Stimulated activated naive CD8-positive, alpha-beta T cell treated with anti-CD3 and anti-CD28 coated beads, Interleukin-15, Interleukin-2, amounts not matched to agents 100 ng/mL and 50 ng/mL, for 24 hours (primary cell): ENCODE data around the gene VSIR.

Source experiments
- H3K27ac Mint-ChIP-seq: one replicate; pipeline ENCODE4 v1.8.0; 2021; ENCODE audit warnings: mild to moderate bottlenecking, mixed read lengths
- H3K27me3 Mint-ChIP-seq: one replicate; pipeline ENCODE4 v1.8.0; 2021; ENCODE audit warnings: mixed read lengths
- H3K36me3 Mint-ChIP-seq: one replicate; pipeline ENCODE4 v1.8.0; 2021; ENCODE audit warnings: low read depth, mixed read lengths
- H3K4me1 Mint-ChIP-seq: one replicate; pipeline ENCODE4 v1.8.0; 2021; ENCODE audit warnings: low read depth, mixed read lengths
- H3K4me3 Mint-ChIP-seq: one replicate; pipeline ENCODE4 v1.8.0; 2021; ENCODE audit warnings: mild to moderate bottlenecking, mixed read lengths
- H3K9me3 Mint-ChIP-seq: one replicate; pipeline ENCODE4 v1.8.0; 2021; ENCODE audit warnings: mixed read lengths

Gene VSIR

GRCh38 chr10:71752391-71753090 lies 20.8 kb downstream of the VSIR start:
- peaks cover 67% of the 10 kb centered on the region for H3K36me3 Mint-ChIP-seq
- H3K4me3 Mint-ChIP-seq, result no peak overlapping the region
- no peaks in the 10 kb centered on the region for H3K9me3 Mint-ChIP-seq
- H3K27ac Mint-ChIP-seq, result peak overlapping the region; percentile 86
- no peaks in the 10 kb centered on the region for H3K27me3 Mint-ChIP-seq
- peaks cover 96% of the 10 kb centered on the region for H3K4me1 Mint-ChIP-seq

GRCh38 chr10:71751515-71752224 lies 21.6 kb downstream of the VSIR start:
- no peaks in the 10 kb centered on the region for H3K27me3 Mint-ChIP-seq
- peak overlapping the region; percentile 86 for H3K27ac Mint-ChIP-seq
- peaks cover 96% of the 10 kb centered on the region for H3K4me1 Mint-ChIP-seq
- H3K9me3 Mint-ChIP-seq, result no peaks in the 10 kb centered on the region
- no peak overlapping the region for H3K4me3 Mint-ChIP-seq
- H3K36me3 Mint-ChIP-seq, result peaks cover 63% of the 10 kb centered on the region

- Mint-ChIP-seq H3K4me1 (peaks cover 96% of the 10 kb centered on the region), H3K36me3 (peaks cover 56% of the 10 kb centered on the region), H3K27me3 (no peaks in the 10 kb centered on the region), H3K4me3 (peak overlapping the region; percentile 28), H3K9me3 (no peaks in the 10 kb centered on the region), H3K27ac (peak overlapping the region; percentile 97)
These were observed 22.3 kb downstream of the VSIR start for GRCh38 chr10:71750986-71751385.

DNA sequence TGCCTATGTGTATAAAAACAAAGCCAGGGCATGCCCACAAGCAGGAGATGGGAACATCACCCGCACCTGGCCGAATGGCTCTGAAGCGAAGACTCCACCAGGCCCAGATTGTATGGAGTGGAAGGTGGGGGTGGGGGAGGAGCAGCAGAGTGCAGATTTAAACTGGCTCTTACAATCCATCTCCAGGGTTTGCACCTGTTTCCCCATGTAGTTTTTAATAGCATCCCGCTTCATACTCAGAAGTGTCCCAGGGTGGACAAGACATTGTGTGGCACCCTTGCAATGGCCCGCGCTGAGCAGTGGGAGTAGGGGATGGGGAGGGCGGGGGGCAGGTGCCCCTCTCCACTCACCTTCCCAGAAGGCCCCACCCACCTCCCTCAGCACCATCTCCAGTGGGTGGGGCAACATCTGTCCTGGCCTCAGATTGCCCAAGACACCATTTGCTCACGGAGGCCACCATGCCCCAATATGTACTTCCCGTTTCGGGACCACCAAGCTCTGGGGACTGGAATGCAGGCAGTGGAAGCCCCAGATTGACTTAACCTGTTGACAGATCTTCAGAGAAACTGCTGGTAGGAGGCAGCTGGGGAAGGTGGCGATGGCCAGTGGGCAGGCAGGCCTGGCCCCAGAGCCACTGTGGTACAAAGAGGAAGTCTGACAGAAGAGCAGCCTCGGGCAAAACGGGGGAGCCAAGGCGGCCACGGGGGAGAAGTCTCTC lies 23.0 kb downstream of the VSIR start:
- Mint-ChIP-seq H3K4me3 (peak overlapping the region; percentile 28), H3K27ac (peak overlapping the region; percentile 97), H3K4me1 (peaks cover 96% of the 10 kb centered on the region), H3K9me3 (no peaks in the 10 kb centered on the region), H3K36me3 (peaks cover 55% of the 10 kb centered on the region), H3K27me3 (no peaks in the 10 kb centered on the region)

DNA sequence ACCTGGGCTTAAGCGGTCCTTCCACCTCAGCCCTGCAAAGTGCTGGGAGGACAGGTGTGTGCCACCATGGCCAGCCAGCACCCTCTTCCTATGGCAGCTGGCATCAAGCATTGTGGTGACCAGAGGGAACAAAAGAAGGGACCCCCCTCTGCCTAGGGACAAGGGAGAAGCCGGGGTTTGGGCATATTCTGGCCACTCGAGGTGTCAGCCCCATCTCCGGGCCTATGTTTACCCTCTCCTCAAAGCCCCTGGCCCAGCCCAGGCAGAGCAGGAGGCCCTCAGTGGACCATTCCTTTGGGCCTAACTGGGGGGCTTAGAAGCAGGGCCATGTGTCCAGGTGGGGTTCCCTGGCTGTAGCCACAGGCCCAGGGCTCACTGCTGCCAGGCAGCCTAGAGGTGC lies 23.9 kb downstream of the VSIR start:
- no peaks in the 10 kb centered on the region for H3K9me3 Mint-ChIP-seq
- H3K4me1 Mint-ChIP-seq, result peaks cover 96% of the 10 kb centered on the region
- peaks cover 48% of the 10 kb centered on the region for H3K36me3 Mint-ChIP-seq
- peak overlapping the region; percentile 74 for H3K4me3 Mint-ChIP-seq
- no peaks in the 10 kb centered on the region for H3K27me3 Mint-ChIP-seq
- H3K27ac Mint-ChIP-seq, result peak overlapping the region; percentile 97

GRCh38 chr10:71748671-71749191 lies 24.6 kb downstream of the VSIR start:
- Mint-ChIP-seq H3K4me1 (peaks cover 96% of the 10 kb centered on the region), H3K9me3 (no peaks in the 10 kb centered on the region), H3K27me3 (no peaks in the 10 kb centered on the region), H3K4me3 (peak overlapping the region; percentile 74), H3K27ac (peak overlapping the region; percentile 97), H3K36me3 (peaks cover 42% of the 10 kb centered on the region)

DNA sequence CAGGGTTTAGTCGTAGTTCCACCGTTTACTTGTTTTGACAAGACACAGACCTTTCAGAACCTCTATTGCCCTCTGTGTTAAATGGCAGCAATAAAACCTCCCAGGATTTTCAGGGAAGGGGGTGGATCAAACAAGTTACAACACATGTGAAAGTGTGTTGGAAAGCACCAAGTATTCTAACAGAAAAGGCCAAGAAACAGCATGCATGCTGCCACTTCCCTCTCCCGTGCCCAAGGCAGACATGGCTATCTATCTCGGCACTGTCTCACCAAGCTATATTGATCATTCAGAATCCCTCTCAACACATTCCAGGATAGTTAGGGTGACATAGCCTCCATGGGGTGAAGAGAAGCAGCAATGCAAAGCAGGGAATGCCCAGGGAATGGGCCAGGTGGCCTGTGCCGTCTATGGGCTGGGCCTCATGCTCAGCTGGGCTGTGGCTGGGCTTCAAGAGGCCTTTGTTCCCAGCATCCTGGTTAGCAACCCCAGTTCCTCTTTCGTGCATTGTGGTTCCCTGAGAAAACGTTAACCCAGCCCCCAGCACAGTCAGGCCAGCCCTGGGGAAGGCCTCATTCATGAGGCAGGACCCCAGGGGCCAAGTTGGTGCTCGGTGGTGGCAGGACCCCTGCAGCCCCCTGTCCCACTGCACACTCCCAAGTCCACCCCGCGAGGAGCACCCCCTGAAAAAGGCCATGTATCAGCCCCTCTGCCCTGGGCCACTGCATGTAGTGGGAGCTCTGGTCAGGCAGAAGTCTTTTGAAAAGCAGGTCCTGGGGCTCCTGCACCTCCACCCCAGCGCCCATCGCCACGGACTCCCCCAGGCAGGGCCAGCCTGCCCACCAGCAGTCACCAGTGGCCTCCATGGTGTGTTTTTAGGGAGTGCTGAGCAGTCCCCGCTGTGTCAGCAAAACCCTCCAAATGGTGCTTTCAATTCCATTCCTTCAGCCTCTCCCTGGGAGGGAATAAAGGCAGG lies 25.5 kb downstream of the VSIR start:
- peaks cover 38% of the 10 kb centered on the region for H3K36me3 Mint-ChIP-seq
- H3K4me3 Mint-ChIP-seq, result peak overlapping the region; percentile 74
- peak overlapping the region; percentile 97 for H3K27ac Mint-ChIP-seq
- peaks cover 96% of the 10 kb centered on the region for H3K4me1 Mint-ChIP-seq
- no peaks in the 10 kb centered on the region for H3K27me3 Mint-ChIP-seq
- no peaks in the 10 kb centered on the region for H3K9me3 Mint-ChIP-seq

DNA sequence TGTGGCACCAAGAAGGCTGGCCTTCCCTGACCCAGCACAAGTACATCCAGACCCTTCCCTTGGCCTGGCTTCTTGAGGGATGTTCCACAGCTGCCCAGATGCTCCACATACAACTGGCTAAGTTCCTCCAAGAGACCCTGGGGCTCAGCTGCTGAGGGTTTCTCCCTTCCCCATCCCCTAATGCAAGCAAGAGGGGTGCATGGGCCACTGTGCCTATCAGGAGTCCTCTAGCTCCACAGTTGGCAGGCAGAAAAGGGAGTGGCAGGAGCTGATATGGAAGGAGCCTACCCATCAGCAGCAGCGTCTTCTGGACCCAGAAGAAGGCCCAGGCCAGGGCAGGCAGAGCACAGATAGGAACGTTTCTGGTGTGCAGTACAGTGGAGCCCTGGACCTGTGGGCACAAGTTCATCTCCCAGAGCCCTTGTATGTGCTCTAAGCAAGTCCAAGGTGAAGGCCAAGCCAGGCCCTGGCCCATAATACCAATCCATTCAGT lies 26.2 kb downstream of the VSIR start:
- Mint-ChIP-seq H3K9me3 (no peaks in the 10 kb centered on the region), H3K27ac (peak overlapping the region; percentile 97), H3K36me3 (peaks cover 38% of the 10 kb centered on the region), H3K4me1 (peaks cover 96% of the 10 kb centered on the region), H3K27me3 (no peaks in the 10 kb centered on the region), H3K4me3 (peak overlapping the region; percentile 8)

- peak overlapping the region; percentile 97 for H3K27ac Mint-ChIP-seq
- no peaks in the 10 kb centered on the region for H3K27me3 Mint-ChIP-seq
- H3K4me1 Mint-ChIP-seq, result peaks cover 96% of the 10 kb centered on the region
- H3K36me3 Mint-ChIP-seq, result peaks cover 37% of the 10 kb centered on the region
- H3K9me3 Mint-ChIP-seq, result no peaks in the 10 kb centered on the region
- H3K4me3 Mint-ChIP-seq, result no peak overlapping the region
These were observed 26.8 kb downstream of the VSIR start for GRCh38 chr10:71746344-71747037.

GRCh38 chr10:71745664-71746250 lies 27.6 kb downstream of the VSIR start:
- H3K27ac Mint-ChIP-seq, result peak overlapping the region; percentile 97
- H3K36me3 Mint-ChIP-seq, result peaks cover 34% of the 10 kb centered on the region
- H3K4me1 Mint-ChIP-seq, result peaks cover 98% of the 10 kb centered on the region
- H3K9me3 Mint-ChIP-seq, result no peaks in the 10 kb centered on the region
- H3K27me3 Mint-ChIP-seq, result no peaks in the 10 kb centered on the region
- H3K4me3 Mint-ChIP-seq, result no peak overlapping the region

DNA sequence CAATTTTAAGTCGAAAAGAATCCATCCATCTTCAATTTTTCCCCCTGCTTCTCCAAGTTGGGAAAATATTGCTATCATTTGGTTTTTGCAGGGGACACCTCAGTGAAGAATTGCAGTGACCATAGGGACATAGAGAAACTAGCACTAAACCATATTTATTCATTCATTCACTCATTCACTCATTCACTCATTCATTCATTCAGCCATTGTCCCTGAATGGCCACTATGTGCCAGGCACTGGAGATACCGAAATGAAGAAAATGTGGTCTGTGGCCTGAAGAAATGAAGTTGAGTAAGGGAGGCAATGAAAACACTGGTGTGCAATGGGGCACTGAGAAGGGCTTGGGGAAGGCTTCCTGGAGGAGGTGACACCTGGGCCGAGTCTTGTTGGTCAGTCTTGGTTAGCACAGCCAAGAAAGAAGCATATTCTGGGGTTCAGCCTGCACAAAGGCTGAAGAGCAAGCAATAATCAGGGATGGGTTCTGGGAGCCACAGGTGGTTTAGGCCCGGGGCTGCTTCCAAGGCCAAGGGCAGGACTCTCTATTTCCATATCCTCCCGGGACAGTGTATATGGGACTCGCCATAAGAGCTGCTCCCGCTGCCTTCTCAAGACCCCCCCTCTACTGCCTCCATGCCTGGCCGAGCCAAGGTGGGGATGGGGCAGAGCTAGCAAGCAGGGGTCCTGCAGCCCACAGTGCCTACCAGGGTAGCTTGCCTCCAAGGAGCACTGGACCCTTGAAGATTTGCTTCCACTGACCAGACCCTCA lies 28.2 kb downstream of the VSIR start:
- Mint-ChIP-seq H3K4me1 (peaks cover 98% of the 10 kb centered on the region), H3K27me3 (no peaks in the 10 kb centered on the region), H3K27ac (peak overlapping the region; percentile 97), H3K9me3 (no peaks in the 10 kb centered on the region), H3K36me3 (peaks cover 27% of the 10 kb centered on the region), H3K4me3 (no peak overlapping the region)

GRCh38 chr10:71743866-71744265 lies 29.5 kb downstream of the VSIR start:
- Mint-ChIP-seq H3K4me3 (no peak overlapping the region), H3K9me3 (no peaks in the 10 kb centered on the region), H3K36me3 (peaks cover 21% of the 10 kb centered on the region), H3K4me1 (peaks cover 100% of the 10 kb centered on the region), H3K27me3 (no peaks in the 10 kb centered on the region), H3K27ac (peak overlapping the region; percentile 97)
